ENCODE data around the gene ACVR2B. TPM values are rescaled to one million over a fixed set of nuclear protein-coding genes. Genes with fewer than 3 reads are reported as not detected.
A peak's percentile ranks its signal among the peaks of the same experiment; 100 is the strongest.

Gene ACVR2B
- polyA plus RNA-seq, 1 donor: 8.0 TPM

GRCh38 chr3:38487323-38487722 lies 33.6 kb downstream of the ACVR2B start:
- no peaks in the 10 kb centered on the region for H3K27me3 ChIP-seq (ENCODE audit: control insufficient read depth, insufficient read depth, low read length)
- H3K27ac ChIP-seq (ENCODE audit: low read length): no peak overlapping the region
- H3K4me1 ChIP-seq (ENCODE audit: control insufficient read depth, insufficient read depth, low read length): no peaks in the 10 kb centered on the region
- DNase-seq: no peak
- H3K9me3 ChIP-seq (ENCODE audit: control insufficient read depth, low read depth, low read length): no peaks in the 10 kb centered on the region
- H3K4me3 ChIP-seq (ENCODE audit: low read length): no peak overlapping the region
- peaks cover 42% of the 10 kb centered on the region for H3K36me3 ChIP-seq (ENCODE audit: control insufficient read depth, insufficient read depth, low read length)
- no CpG with 5 or more reads among the region's 3 CpGs for WGBS (ENCODE audit: insufficient coverage, low lambda C conversion rate)

- 100% methylated on average over 1 of the region's 2 CpGs for WGBS (ENCODE audit: insufficient coverage, low lambda C conversion rate)
- H3K4me1 ChIP-seq (ENCODE audit: control insufficient read depth, insufficient read depth, low read length): no peaks in the 10 kb centered on the region
- H3K4me3 ChIP-seq (ENCODE audit: low read length): no peak overlapping the region
These were observed 35.3 kb downstream of the ACVR2B start for GRCh38 chr3:38488949-38489348.

GRCh38 chr3:38489766-38490165 lies 36.1 kb downstream of the ACVR2B start:
- Histone ChIP-seq H3K4me1 (ENCODE audit: control insufficient read depth, insufficient read depth, low read length) (no peaks in the 10 kb centered on the region), H3K4me3 (ENCODE audit: low read length) (no peak overlapping the region), H3K9me3 (ENCODE audit: control insufficient read depth, low read depth, low read length) (no peaks in the 10 kb centered on the region), H3K36me3 (ENCODE audit: control insufficient read depth, insufficient read depth, low read length) (peaks cover 23% of the 10 kb centered on the region), H3K27ac (ENCODE audit: low read length) (no peak overlapping the region), H3K27me3 (ENCODE audit: control insufficient read depth, insufficient read depth, low read length) (no peaks in the 10 kb centered on the region)
- no peak for DNase-seq
- no CpG with 5 or more reads among the region's 2 CpGs for WGBS (ENCODE audit: insufficient coverage, low lambda C conversion rate)

More at GRCh38 chr3:38488949-38489348, 35.3 kb downstream of the ACVR2B start:
- Histone ChIP-seq H3K36me3 (ENCODE audit: control insufficient read depth, insufficient read depth, low read length) (peaks cover 27% of the 10 kb centered on the region), H3K27me3 (ENCODE audit: control insufficient read depth, insufficient read depth, low read length) (no peaks in the 10 kb centered on the region), H3K9me3 (ENCODE audit: control insufficient read depth, low read depth, low read length) (no peaks in the 10 kb centered on the region), H3K27ac (ENCODE audit: low read length) (no peak overlapping the region)
- DNase-seq: no peak

GRCh38 chr3:38490281-38491030 lies 36.8 kb downstream of the ACVR2B start:
- Histone ChIP-seq H3K4me1 (ENCODE audit: control insufficient read depth, insufficient read depth, low read length) (no peaks in the 10 kb centered on the region), H3K27ac (ENCODE audit: low read length) (no peak overlapping the region), H3K36me3 (ENCODE audit: control insufficient read depth, insufficient read depth, low read length) (peaks cover 16% of the 10 kb centered on the region), H3K27me3 (ENCODE audit: control insufficient read depth, insufficient read depth, low read length) (no peaks in the 10 kb centered on the region), H3K9me3 (ENCODE audit: control insufficient read depth, low read depth, low read length) (no peaks in the 10 kb centered on the region), H3K4me3 (ENCODE audit: low read length) (no peak overlapping the region)
- 92% methylated on average over 3 of the region's 11 CpGs for WGBS (ENCODE audit: insufficient coverage, low lambda C conversion rate)
- DNase-seq: no peak

- Histone ChIP-seq H3K4me1 (ENCODE audit: control insufficient read depth, insufficient read depth, low read length) (no peaks in the 10 kb centered on the region), H3K4me3 (ENCODE audit: low read length) (no peak overlapping the region), H3K36me3 (ENCODE audit: control insufficient read depth, insufficient read depth, low read length) (peaks cover 11% of the 10 kb centered on the region), H3K9me3 (ENCODE audit: control insufficient read depth, low read depth, low read length) (no peaks in the 10 kb centered on the region), H3K27ac (ENCODE audit: low read length) (no peak overlapping the region), H3K27me3 (ENCODE audit: control insufficient read depth, insufficient read depth, low read length) (no peaks in the 10 kb centered on the region)
- WGBS (ENCODE audit: insufficient coverage, low lambda C conversion rate): no CpG with 5 or more reads among the region's 6 CpGs
- no peak for DNase-seq
These were observed 37.5 kb downstream of the ACVR2B start for GRCh38 chr3:38491215-38491614.

- Histone ChIP-seq H3K4me1 (ENCODE audit: control insufficient read depth, insufficient read depth, low read length) (no peaks in the 10 kb centered on the region), H3K27ac (ENCODE audit: low read length) (no peak overlapping the region), H3K36me3 (ENCODE audit: control insufficient read depth, insufficient read depth, low read length) (peaks cover 5% of the 10 kb centered on the region), H3K4me3 (ENCODE audit: low read length) (no peak overlapping the region), H3K9me3 (ENCODE audit: control insufficient read depth, low read depth, low read length) (no peaks in the 10 kb centered on the region), H3K27me3 (ENCODE audit: control insufficient read depth, insufficient read depth, low read length) (no peaks in the 10 kb centered on the region)
- DNase-seq: no peak
- WGBS (ENCODE audit: insufficient coverage, low lambda C conversion rate): 86% methylated on average over 3 of the region's 4 CpGs
These were observed 39.3 kb downstream of the ACVR2B start for GRCh38 chr3:38493031-38493430.

- peaks cover 3% of the 10 kb centered on the region for H3K36me3 ChIP-seq (ENCODE audit: control insufficient read depth, insufficient read depth, low read length)
- H3K27me3 ChIP-seq (ENCODE audit: control insufficient read depth, insufficient read depth, low read length): no peaks in the 10 kb centered on the region
- peak within 1 kb of the TSS; percentile 89 for H3K4me3 ChIP-seq (ENCODE audit: low read length)
- peak; percentile 89 to 92 for DNase-seq
- no peaks in the 10 kb centered on the region for H3K4me1 ChIP-seq (ENCODE audit: control insufficient read depth, insufficient read depth, low read length)
- no peaks in the 10 kb centered on the region for H3K9me3 ChIP-seq (ENCODE audit: control insufficient read depth, low read depth, low read length)
- peak within 1 kb of the TSS; percentile 71 for H3K27ac ChIP-seq (ENCODE audit: low read length)
- no CpG with 5 or more reads among the region's 53 CpGs for whole genome bisulfite sequencing (ENCODE audit: insufficient coverage, low lambda C conversion rate)
These were observed 42.6 kb downstream of the ACVR2B start, which contains the start of gene EXOG for GRCh38 chr3:38496131-38496910. Gene EXOG, plus strand, starts transcription at chr3:38496340. Its CDS starts 28 bp downstream, at chr3:38496368.

- Histone ChIP-seq H3K4me3 (ENCODE audit: low read length) (peak overlapping the region; percentile 89), H3K36me3 (ENCODE audit: control insufficient read depth, insufficient read depth, low read length) (peaks cover 6% of the 10 kb centered on the region), H3K27ac (ENCODE audit: low read length) (no peak overlapping the region), H3K9me3 (ENCODE audit: control insufficient read depth, low read depth, low read length) (no peaks in the 10 kb centered on the region), H3K4me1 (ENCODE audit: control insufficient read depth, insufficient read depth, low read length) (no peaks in the 10 kb centered on the region), H3K27me3 (ENCODE audit: control insufficient read depth, insufficient read depth, low read length) (no peaks in the 10 kb centered on the region)
- WGBS (ENCODE audit: insufficient coverage, low lambda C conversion rate): 80% methylated on average over 1 of the region's 4 CpGs
- no peak for DNase-seq
These were observed 43.3 kb downstream of the ACVR2B start for GRCh38 chr3:38497031-38497430.

- WGBS (ENCODE audit: insufficient coverage, low lambda C conversion rate): 100% methylated on average over 1 of the region's 2 CpGs
- H3K9me3 ChIP-seq (ENCODE audit: control insufficient read depth, low read depth, low read length): no peaks in the 10 kb centered on the region
- no peaks in the 10 kb centered on the region for H3K4me1 ChIP-seq (ENCODE audit: control insufficient read depth, insufficient read depth, low read length)
- DNase-seq: no peak
- peaks cover 16% of the 10 kb centered on the region for H3K36me3 ChIP-seq (ENCODE audit: control insufficient read depth, insufficient read depth, low read length)
- H3K27ac ChIP-seq (ENCODE audit: low read length): no peak overlapping the region
- no peaks in the 10 kb centered on the region for H3K27me3 ChIP-seq (ENCODE audit: control insufficient read depth, insufficient read depth, low read length)
- H3K4me3 ChIP-seq (ENCODE audit: low read length): no peak overlapping the region
These were observed 47.2 kb downstream of the ACVR2B start for GRCh38 chr3:38500688-38501417.

- Histone ChIP-seq H3K9me3 (ENCODE audit: control insufficient read depth, low read depth, low read length) (no peaks in the 10 kb centered on the region), H3K27ac (ENCODE audit: low read length) (no peak overlapping the region), H3K27me3 (ENCODE audit: control insufficient read depth, insufficient read depth, low read length) (no peaks in the 10 kb centered on the region), H3K4me3 (ENCODE audit: low read length) (no peak overlapping the region), H3K36me3 (ENCODE audit: control insufficient read depth, insufficient read depth, low read length) (peaks cover 22% of the 10 kb centered on the region), H3K4me1 (ENCODE audit: control insufficient read depth, insufficient read depth, low read length) (no peaks in the 10 kb centered on the region)
- DNase-seq: no peak
- WGBS (ENCODE audit: insufficient coverage, low lambda C conversion rate): 80% methylated on average over 1 of the region's 2 CpGs
These were observed 53.4 kb downstream of the ACVR2B start for GRCh38 chr3:38507120-38507519.
